HS-5 (cell line): Measurements from ENCODE around the gene FAM221B.

Source experiments
- DNase-seq: peaks from one replicate; pipeline ENCODE4 v3.0.0-alpha.2; 2012; ENCODE audit warnings: low read depth

Gene FAM221B

GRCh38 chr9:35828716-35829083 lies at the start of gene FAM221B:
Gene FAM221B, minus strand, starts transcription at chr9:35828732. Its CDS starts 2,571 bp downstream, at chr9:35826161.
- no peak for DNase-seq

GRCh38 chr9:35872505-35872904 lies 44.0 kb upstream of the FAM221B start:
- DNase-seq = no peak

- DNase-seq = no peak
Observed at GRCh38 chr9:35871545-35871944, 43.0 kb upstream of the FAM221B start.

- no peak for DNase-seq
Observed at GRCh38 chr9:35870351-35870923, 41.9 kb upstream of the FAM221B start, which contains the start of gene OR13J1. Gene OR13J1, minus strand, starts transcription at chr9:35870401. Its CDS starts 0 bp downstream, at chr9:35870401.

DNA sequence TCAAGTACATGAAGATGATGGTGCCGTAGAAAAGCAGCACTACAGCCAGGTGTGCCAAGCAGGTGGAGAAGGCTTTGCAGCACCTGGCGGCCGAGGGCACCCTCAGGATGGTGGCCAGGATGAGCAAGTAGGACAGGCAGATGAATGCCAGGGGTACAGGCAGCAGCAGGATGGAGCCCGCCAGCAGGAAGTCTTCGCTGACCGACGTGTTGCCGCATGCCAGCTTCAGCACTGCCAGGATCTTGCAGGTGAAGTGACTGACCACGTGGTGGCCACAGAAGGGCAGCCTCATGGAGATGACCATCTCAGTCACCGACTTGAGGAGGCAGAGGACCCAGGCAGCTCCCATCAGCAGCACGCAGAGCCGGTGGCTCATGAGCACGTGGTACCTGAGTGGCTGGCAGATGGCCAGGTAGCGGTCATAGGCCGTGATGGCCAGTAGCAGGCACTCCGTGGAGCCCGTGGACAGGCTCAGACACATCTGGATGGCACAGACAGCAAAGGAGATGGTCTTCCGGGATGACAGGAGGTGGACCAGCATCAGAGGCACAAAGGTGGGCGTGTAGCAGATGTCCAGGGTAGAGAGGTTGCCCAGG lies 41.2 kb upstream of the FAM221B start:
- DNase-seq = no peak

DNA sequence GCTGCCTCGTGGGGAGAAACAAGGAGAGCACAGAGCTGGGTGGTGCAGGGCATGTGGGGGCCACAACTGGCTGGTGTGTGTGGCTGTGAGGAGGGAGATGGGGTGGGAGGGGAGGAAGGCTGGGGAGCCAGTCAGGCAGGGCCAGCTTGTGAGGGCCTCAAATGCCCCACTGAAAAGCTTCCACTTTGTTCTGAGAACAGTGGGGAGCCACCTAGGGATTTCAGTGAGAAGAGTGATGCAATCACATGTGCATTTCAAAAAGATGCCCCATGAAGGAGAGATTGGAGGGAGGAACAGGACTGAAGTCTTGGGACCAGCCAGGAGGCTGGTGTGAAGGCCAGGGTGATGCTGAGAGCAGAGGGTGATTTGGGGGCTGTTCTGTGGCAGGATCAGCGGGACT lies 40.4 kb upstream of the FAM221B start:
- no peak for DNase-seq

DNA sequence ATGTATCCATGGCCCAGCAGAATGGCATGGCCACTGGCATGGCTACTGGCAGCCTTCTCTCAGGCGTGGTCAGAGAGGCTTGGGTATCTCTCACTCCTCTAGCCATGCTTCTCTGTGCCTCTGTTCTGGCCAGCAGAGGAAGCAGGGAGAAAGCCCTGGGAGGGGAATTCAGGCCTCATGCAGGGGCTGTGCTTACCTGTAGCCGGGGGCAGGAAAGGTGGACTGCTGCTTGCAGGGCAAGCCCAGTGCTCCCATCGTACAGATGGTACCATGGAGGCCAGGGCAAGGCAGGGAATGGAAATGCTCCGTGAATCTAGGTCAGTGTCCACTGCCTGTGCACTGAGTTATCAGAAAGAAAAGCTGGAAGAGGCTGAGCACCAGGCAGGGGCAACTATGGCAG lies 39.0 kb upstream of the FAM221B start:
- DNase-seq = no peak

DNA sequence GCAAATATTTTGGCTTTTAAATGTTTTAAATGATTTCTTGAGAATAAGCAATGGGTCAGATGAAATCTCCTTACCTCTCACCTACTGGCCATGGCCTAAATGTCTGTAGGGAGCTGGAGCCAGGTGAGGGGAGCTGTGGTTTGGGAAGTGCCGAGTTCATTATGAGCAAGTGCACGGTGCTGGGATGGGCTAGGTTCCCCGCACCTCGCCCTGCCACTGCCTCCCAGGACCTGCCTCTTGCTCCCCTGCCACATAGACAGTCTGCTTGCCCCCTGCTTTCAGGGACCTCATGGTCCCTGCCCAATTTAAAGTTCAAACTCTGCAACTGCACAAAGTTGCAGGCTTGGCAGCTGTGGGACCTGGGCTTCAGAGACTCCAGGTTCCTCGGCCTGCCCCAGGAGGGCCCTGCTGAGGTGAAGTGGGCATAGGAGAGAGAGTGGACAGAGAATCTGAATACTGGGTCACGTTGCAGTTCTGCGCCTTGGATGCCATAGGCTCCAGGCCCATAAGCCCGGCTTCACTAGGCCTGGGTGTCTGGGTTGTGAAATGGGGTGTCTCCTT lies 36.2 kb upstream of the FAM221B start:
- no peak for DNase-seq

DNA sequence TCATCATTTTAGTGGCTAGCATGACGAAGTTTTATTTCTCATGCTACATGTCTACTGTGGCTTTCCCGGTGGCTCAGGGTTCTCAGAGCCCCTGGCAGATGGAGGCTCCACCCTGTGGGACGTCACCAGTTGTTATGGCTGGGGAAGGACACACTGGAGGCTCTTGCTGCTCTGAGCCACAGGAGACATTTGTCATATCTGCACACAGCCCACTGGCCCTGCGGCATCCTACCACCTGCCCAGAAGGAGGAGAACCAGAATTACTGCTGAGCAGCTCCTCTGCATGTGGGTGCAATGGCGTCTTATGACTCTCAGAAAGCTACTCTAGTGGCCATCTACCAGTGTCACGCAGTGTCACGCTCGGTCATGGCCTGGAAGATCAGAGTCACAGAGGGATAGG lies 35.1 kb upstream of the FAM221B start:
- no peak for DNase-seq

GRCh38 chr9:35862328-35862727 lies 33.8 kb upstream of the FAM221B start:
- no peak for DNase-seq

DNA sequence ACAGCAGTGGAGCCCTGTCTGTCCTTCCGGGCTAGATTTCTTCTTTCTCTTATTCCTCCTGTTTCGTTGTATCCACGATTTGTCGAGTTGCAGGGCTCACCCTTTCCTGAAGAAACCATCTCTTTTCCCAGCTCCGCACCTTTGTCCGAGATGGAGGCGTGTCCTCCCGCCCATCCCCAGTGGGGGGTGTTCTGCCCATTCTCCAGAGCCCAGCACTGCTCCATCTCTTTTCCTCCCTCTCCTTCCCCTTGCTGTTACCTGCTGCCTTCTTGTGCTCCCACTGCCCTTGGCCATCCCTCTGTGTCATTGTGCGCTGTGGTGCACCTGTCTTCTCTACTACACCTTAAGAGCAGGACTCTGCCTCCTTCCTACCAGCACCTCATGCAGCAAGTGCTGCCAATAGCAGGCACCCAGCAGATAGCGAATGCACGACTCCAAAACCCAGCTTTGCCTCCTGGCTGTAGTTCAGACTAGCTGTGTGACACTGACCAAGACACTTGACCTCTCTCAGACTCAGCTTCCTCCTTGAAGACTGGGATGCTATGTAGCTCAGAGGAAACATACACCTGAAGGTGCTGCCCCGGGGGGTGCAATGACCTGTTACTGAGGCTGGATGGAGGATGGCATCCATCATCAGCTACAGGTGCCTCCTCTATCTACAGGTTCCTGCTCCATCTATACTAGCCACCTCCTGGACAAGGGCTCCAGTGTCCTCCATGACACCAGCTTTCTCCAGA lies 32.8 kb upstream of the FAM221B start:
- no peak for DNase-seq

DNA sequence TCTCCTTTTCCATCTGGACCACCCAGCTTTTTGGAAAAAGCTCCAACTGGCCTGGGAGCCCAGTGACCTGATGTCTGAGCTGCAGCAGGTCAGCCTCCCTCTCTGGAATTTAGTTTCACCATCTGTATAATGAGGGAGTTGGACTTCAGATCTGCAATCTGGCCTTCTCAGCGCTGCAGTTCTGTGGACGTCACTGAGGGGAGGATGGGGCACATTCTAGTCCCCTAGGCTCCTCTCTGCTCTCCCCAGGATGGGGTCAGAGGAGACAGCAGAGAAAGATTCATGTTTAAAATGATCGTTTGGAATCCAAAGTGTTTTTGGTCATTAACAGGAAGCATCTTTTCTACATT lies 31.4 kb upstream of the FAM221B start:
- no peak for DNase-seq

GRCh38 chr9:35859310-35859989 lies 30.9 kb upstream of the FAM221B start:
- no peak for DNase-seq

DNA sequence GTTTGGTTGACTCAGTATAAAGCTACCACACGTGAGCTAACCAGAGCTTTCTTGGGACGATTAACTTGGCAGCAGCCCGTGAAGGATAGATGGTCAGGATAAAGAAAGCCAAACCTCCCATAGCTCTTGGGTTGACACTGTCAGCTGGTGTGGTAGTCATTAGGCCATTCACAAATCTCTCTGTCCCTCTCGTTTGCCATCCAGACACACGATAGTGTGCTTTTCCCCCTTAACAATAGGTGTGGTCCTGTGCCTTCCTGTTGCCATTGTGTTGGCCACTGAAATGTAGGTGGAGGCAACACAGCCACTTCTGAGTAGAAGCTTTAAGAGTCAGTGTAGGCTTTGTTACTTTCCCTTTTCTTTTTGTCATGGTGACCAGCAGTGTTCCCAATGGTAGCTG lies 29.9 kb upstream of the FAM221B start:
- no peak for DNase-seq

DNA sequence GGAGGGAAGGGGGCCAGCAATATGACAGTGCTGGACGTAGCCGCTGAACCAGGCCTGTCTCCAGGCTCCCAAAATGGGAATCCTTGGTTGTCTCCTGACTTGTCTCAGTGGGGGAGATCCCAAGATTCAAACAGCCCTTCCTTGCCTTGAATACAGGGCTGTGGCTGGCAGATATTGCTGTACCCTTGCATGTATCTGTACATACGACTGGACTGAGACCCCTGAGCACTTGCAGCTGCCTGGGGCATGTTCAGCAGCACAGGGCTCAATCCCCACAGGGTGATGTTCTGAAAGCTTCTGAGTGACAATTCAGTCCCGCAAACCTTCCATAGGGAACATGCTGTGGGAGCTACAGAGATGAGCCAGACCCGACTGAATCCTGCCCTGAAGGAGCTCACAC lies 28.4 kb upstream of the FAM221B start:
- DNase-seq = no peak

- DNase-seq = no peak
Observed at GRCh38 chr9:35856206-35856605, 27.7 kb upstream of the FAM221B start.

DNA sequence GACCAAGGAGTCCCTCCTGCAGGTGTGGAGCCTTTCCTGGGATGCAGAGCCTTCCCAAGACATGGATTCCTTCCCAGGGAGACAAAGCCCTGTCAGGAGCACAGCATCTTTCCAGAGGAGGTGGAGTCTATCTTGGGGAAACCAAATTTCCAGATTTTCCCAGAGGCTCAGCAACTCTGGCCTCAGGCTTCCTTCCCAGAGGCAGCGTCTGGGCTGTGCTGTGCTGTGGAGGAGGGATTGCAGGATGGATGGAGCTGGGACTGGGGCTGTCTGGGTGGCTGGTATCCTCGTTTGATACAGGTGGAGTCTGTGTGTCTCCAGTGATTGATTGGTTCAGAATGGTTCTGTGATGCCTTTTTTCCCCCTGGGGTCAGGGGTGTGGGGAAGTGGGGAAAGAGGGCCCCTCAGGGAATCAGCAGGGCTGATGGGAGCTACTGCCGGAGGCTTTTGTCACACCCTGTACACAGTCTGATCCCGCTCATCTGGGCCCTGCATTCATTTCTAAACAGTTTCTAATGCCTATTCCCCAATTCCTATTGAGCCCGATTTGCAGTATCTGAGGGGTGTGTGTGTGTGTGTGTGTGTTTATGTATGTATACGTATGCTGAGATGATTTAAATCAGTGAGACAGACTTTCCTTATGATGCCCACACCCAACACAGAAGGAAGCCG lies 25.7 kb upstream of the FAM221B start:
- DNase-seq = no peak

GRCh38 chr9:35852876-35853865 lies 24.6 kb upstream of the FAM221B start:
- no peak for DNase-seq

GRCh38 chr9:35852267-35852815 lies 23.8 kb upstream of the FAM221B start:
- DNase-seq = no peak

- peak; percentile 93 for DNase-seq
Observed at GRCh38 chr9:35847792-35848572, 19.4 kb upstream of the FAM221B start.
